Purkinje cell (primary cell): ENCODE measurements around the gene ATG12. TPM values are rescaled to one million over a fixed set of nuclear protein-coding genes. Genes with fewer than 3 reads are reported as not detected.

Experiments used
- polyA plus RNA-seq: library from polyadenylated mRNA; unstranded; fragments of >200 nt; fragmentation: Nextera tagmentation; gene quantifications from 2 replicates; pipeline ENCODE4 v1.2.1, GENCODE V29; 2014

Gene ATG12
- 63.4 and 73.6 TPM in 2 replicates for polyA plus RNA-seq

GRCh38 chr5:115841382-115842088 is at the start of gene ATG12, which contains the start of gene AP3S1:
Gene ATG12 (minus strand): TSS chr5:115841565. CDS start chr5:115841552, 13 bp downstream.
Gene AP3S1 (plus strand): TSS chr5:115841935. CDS start chr5:115842038, 103 bp downstream.

GRCh38 chr5:115816226-115817081 is 24.9 kb downstream of the ATG12 start, which contains the start of gene CDO1:
Gene CDO1 (minus strand): TSS chr5:115816659. CDS start chr5:115816397, 262 bp downstream.

Other genes starting within 250 kb of the ATG12 start
- gene TICAM2, start 239.1 kb downstream of the ATG12 start, polyA plus RNA-seq = 1.6 and 2.7 TPM in 2 replicates
- 112 and 117 TPM in 2 replicates for gene TMED7, start 215.5 kb downstream of the ATG12 start, polyA plus RNA-seq
- 40.0 and 66.5 TPM in 2 replicates for gene CDO1, start 24.9 kb downstream of the ATG12 start, polyA plus RNA-seq
- gene AP3S1, start 370 bp upstream of the ATG12 start, polyA plus RNA-seq = 128 and 198 TPM in 2 replicates
- gene LVRN, start 120.9 kb upstream of the ATG12 start, polyA plus RNA-seq = not detected in 2 replicates
- gene ARL14EPL, start 190.9 kb upstream of the ATG12 start, polyA plus RNA-seq = not detected in 2 replicates
- 91.7 and 102 TPM in 2 replicates for gene COMMD10, start 243.5 kb upstream of the ATG12 start, polyA plus RNA-seq